ENCODE results near the gene HS3ST5.
A peak's percentile ranks its signal among the peaks of the same experiment; 100 is the strongest.
"Not testable (repeated sequence)": the region's sequence is repeated elsewhere in the genome, so short reads cannot be mapped to it uniquely, and the experiment has no call there.

HS3ST5 gene

DNA sequence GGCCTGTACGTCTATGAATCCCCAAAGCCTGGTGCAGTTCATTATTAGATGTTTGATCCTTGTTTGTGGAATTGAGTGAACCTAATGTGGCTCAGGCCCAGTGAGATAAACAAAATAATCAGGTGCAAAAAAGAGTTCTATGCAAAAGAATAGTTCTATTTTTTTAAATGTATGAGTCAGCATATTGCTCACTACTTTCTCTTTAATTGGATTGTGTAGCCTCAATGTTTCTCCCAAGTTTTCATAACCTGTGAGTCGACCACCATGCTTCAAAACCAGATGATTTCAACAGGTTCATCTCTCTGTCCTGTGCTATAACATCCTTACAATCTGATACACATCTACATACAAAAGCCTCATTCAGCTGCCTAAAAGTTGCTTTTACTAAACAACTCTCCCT is 255.3 kb downstream of the HS3ST5 start:
- DNase-seq (ENCODE audit: low spot score), result no peak

DNA sequence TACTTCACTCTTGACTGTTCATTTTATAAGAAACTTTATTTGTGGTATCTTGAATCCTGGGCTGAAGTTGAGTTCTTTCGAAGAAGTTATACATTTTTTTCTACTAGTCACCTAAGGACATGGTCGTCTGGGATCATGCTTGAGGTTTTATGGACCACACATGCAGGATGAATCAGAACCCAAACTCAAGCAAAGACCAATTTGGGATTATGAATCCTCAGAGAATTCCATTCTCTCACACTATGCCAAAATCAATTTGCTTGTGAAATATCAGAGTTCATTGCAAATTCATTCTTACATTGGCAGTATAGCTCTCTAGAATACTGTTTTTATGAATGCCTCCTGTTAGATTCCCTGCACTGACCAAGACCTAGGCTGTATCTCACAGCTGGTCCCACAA is 257.6 kb downstream of the HS3ST5 start:
- no peak for DNase-seq (ENCODE audit: low spot score)

DNA sequence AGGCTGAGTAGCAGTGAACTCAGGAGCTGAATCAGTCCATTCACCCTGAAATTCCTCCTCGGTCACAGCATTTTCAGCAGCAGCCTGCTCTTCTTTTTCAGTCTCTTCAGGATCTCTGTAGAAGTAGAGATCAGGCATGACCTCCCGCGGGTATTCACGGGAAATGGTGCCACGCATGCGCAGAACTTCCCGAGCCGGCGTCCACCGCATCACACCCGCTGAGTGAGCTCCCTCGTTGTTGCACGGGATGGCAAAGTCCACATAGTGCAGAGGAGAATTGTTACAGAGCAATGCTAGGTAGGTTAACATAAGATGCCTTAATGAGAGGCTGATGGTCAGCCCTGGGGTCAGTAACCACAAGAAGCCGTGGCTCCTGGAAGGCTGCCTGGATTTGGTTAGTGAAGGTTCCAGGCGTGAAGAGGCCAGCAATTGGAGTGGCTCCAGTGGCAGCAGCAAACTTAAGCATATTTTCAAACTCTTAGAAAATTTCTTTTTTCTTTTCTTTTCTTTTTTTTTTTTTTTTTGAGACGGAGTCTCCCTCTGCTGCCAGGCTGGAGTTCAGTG is 258.4 kb downstream of the HS3ST5 start:
- DNase-seq (ENCODE audit: low spot score), result no peak

GRCh38 chr6:114083251-114083650 is 259.6 kb downstream of the HS3ST5 start:
- no peak for DNase-seq (ENCODE audit: low spot score)

DNA sequence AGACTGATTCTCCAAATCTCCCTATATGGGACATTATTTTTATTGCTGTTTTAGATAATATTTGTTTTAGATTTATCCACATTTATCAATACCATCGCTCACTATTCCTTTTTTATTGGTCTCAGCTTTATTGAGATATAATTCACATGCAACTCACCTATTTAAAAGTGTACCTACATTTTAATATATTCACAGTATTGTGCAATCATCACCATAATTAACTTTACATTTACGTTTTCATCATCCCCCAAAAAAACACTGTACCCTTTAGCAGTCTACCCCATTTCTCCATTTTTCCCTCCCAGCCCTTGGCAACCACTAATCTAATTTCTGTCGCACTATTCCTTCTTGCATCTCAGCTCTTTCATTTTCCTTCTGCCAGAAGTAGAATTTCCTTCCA is 261.1 kb downstream of the HS3ST5 start:
- no peak for DNase-seq (ENCODE audit: low spot score)

DNA sequence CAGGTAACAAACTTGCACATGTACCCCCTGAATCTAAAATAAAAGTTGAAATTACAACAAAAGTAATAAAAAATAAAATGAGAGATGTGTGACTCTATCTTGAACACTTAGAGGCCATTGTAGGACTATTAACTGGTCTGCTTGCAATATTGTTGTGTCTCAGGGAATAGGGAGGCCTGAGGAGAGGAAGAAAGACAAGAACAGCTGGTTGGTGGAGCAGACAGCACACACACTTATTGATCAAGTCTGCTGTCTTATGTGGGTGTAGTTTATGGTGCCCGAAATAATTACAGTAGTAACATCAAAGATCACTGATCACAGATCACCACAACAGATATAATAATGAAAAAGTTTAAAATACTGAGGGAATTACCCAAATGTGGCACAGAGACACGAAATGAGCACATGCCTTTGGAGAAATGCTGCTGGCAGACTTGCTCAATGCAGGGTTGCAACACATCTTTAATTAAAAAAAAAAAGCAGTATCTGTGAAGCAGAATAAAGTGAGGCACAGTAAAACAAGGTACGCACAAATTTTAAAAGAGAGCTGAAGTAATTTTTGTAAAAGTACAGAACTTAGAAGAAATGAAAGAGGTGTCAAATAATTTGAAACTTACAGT is 261.8 kb downstream of the HS3ST5 start:
- DNase-seq (ENCODE audit: low spot score), result no peak

- DNase-seq (ENCODE audit: low spot score), result not testable (repeated sequence)
These were observed 262.4 kb downstream of the HS3ST5 start for GRCh38 chr6:114080410-114080809.

DNA sequence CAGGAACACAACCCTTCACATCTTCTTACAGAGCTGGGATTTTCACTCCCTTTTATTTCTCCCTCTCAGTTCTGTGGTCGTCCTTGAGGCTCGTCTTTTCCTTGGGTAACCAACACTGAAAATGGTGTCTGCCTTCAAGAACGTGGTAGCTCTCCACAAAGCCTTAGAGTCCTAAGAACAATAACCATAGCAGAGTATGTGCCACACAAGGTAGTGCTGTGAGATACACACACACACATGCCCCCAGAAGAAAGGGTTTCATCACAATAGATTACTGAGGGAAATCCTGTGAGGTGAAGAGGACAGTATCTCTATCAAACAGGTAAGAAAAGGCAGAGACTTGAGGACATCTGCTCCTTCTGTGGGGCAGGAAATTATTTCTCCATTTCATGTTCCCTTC is 267.0 kb downstream of the HS3ST5 start:
- DNase-seq (ENCODE audit: low spot score), result no peak

DNA sequence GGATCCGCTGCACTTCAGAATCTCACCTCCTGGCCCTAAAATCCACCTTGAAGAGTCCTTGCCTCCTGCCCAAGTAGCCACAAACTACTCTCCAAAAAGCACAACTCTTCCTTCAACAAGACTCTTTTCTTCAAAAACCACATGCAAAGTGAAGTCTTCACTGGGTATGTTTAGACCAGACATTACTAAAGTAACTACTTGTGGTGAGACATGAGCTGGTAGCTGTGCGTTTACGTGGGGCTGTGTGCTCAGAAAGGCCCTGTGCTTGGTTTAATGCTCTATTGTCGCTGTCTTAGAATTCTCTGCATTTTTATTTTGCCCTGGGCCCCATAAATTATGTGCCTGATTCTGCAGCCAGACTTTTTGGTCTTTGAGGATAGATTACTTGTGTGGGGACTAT is 267.5 kb downstream of the HS3ST5 start:
- DNase-seq (ENCODE audit: low spot score), result no peak

- DNase-seq (ENCODE audit: low spot score), result peak; percentile 11
These were observed 274.1 kb downstream of the HS3ST5 start for GRCh38 chr6:114068771-114069170.

DNA sequence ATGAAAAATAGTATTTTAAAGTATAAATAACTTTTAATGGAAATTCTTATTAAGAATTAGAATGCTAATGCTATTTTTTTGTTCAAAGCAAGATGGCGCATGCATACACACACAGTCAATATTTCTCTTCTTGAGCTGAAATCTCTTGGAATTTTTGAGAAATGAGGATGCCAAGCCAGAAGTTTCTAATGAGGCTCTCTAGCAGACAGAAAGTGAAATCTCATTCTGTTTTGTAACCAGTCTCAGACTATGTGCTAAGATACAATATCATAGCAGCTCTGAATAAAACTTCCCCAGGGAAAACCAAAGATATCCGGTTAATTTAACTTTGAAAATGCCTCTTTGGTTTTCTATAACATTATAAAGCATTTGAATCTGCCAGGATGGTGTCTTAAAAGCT is 274.7 kb downstream of the HS3ST5 start:
- DNase-seq (ENCODE audit: low spot score), result no peak

GRCh38 chr6:114064862-114065261 is 278.0 kb downstream of the HS3ST5 start:
- no peak for DNase-seq (ENCODE audit: low spot score)

DNA sequence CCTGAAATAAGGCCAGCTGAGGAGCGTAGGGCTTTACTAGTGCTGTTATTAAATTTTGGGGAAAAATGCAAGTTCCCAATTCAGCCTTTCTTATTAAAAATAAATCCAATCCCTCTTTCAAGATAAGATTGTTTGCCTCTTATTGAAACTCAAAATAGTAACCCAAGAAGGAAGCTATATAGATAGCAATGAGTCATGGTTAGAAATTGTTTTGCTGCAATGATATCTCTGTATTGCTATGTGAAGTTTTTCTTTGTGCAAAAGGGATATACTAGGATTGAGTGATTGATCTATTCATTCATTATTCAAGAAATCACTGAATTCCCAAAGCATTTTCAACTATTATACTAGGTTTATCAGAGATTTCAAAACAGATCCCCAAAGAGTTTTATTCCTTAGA is 278.9 kb downstream of the HS3ST5 start:
- DNase-seq (ENCODE audit: low spot score), result no peak

DNA sequence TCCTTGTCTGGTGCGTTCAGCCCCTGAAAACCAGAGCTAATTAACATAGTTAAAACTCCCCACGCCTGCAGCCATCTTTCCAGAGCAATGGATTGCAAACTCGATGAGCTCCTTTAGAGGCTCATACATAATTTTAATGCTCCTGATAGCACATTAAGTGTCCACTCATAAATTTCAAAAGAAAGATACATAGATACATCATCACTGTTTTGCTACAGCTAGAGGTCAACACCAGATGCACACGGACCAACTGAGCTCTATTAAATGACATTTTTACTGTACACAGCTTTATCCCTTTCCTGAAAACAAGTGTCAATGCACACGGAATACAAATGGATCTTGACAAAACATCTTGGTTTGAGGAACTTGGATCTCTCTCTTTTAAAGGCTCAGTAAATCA is 280.6 kb downstream of the HS3ST5 start:
- DNase-seq (ENCODE audit: low spot score), result no peak

DNA sequence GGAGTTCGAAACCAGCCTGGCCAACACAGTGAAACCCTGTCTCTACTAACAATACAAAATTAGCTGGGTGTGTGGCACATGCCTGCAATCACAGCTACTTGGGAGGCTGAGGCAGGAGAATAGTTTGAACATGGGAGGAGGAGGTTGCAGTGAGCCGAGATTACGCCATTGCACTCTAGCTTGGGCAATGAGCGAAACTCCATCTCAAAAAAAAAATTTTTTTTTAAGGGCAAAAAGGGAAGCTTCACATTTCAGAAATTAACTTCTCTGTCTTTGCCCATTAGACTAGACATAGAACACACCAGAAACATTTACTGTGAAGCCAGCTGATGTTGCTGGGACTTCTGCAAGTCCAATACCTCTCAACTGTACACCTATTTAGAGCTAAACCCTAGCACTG is 281.1 kb downstream of the HS3ST5 start:
- DNase-seq (ENCODE audit: low spot score), result no peak

- no peak for DNase-seq (ENCODE audit: low spot score)
These were observed 281.7 kb downstream of the HS3ST5 start for GRCh38 chr6:114061116-114061515.

- no peak for DNase-seq (ENCODE audit: low spot score)
These were observed 284.4 kb downstream of the HS3ST5 start for GRCh38 chr6:114058435-114058834.

- no peak for DNase-seq (ENCODE audit: low spot score)
These were observed 287.1 kb downstream of the HS3ST5 start for GRCh38 chr6:114055763-114056162.

- peak; percentile 43 for DNase-seq (ENCODE audit: low spot score)
These were observed 287.5 kb downstream of the HS3ST5 start for GRCh38 chr6:114055349-114055748.

DNA sequence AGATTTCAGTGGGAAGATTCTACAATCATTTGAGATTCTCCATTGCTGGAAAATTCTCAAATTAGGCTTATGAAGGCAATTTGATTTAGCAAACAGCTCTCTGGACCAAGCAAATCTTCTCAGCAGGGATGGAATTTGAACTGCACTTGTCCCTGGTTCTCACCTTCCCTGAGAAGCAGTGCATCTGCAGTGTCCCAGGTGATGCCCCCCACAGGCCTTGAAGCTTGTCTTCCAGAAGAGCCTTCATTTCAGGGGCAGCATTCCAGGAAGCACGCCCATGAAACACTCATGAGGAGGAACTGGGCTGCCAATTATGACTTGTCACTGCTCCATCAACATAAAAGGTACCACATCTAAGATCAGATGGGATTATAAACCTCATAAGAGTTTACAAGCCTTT is 289.0 kb downstream of the HS3ST5 start:
- no peak for DNase-seq (ENCODE audit: low spot score)

- DNase-seq (ENCODE audit: low spot score), result no peak
These were observed 290.7 kb downstream of the HS3ST5 start for GRCh38 chr6:114052141-114052540.

- DNase-seq (ENCODE audit: low spot score), result no peak
These were observed 291.8 kb downstream of the HS3ST5 start for GRCh38 chr6:114051031-114051430.

DNA sequence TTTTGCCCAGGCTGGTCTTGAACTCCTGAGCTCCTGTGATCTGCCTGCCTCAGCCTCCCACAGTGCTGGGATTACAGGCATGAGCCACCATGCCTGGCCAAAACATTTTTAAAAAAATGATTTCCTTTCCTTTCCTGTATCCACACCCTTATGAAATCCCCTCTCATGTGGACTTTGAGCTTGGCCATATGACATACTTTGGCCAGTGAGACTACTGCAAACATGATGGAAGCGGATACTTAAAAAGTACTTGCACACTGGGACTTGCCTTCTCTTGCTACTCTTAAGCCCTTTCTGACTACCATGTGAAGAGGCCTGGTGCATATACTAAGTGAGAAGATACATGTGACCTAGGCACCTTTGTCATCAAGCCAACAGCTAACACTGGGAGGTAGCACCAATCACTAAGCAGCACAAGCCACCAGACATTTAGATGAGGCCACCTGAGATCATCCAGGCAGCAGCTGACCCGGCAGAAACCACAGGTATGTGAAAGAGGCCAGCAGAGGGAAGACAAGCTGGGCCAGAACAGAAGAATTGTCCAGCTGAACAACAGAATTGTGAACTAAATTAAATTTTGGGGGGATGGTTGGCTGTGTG is 293.4 kb downstream of the HS3ST5 start:
- no peak for DNase-seq (ENCODE audit: low spot score)

DNA sequence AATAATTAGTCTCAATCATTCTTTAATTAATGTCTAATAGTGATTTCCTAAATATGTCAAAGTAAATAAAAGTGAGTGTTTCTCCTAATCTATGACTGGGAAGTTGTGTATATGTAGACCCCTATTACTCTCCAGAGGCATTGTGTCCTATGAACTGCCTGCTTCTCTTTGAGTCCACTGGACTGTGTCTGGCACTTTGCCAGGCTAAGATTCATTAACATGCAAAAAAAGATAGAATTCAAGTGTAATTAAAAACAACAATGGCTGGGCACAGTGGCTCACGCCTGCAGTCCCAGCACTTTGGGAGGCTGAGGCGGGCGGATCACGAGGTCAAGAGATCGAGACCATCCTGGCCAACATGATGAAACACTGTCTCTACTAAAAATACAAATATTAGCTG is 298.3 kb downstream of the HS3ST5 start:
- DNase-seq (ENCODE audit: low spot score), result not testable (repeated sequence)
